GDM1 (cell line): ENCODE data around the gene KRT85.
"Not testable (repeated sequence)": the region's sequence is repeated elsewhere in the genome, so short reads cannot be mapped to it uniquely, and the experiment has no call there.

Experiments used
- DNase-seq: peaks from one replicate; lab custom pipeline; 2025; lab: John Stamatoyannopoulos, UW

KRT85 gene

DNA sequence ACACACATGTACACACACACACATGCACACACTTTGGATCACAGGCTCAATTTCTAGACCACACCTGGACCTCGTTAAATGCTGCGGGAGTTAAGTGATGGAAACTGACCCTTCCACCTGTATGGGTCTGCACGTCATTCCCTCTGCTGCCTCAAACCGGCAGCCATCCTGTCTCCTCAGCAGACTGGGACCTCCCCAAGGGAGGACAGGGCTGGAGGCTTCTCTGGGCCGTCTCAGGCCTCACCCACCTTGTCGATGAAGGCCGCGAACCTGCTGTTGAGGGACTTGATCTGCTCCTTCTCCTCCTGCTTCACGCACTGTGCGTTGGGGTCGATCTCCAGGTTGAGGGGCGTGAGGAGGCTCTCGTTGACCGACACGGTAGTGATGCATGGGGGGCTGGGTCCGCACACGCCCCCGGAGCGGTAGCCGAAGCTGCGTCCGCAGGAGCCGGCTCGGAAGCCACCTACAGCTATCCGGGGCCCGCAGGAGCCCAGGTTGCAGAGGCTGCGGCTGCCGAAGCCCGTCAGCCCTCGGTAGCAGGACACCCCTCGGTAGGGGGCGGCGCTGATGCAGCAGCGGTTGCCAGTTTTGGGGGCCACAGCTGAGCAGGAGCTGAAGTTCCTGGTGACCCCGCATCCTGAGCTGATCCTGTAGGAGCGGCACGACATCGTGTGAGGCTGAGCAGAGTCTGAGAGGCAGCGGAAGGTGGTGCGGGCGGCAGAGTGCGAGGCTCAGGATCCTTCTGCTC is at the start of gene KRT85:
Gene KRT85 (minus strand): TSS at position 744 of the 748 bp plus-strand sequence. CDS start 76 bp downstream, at position 668.
- DNase-seq = no peak

DNA sequence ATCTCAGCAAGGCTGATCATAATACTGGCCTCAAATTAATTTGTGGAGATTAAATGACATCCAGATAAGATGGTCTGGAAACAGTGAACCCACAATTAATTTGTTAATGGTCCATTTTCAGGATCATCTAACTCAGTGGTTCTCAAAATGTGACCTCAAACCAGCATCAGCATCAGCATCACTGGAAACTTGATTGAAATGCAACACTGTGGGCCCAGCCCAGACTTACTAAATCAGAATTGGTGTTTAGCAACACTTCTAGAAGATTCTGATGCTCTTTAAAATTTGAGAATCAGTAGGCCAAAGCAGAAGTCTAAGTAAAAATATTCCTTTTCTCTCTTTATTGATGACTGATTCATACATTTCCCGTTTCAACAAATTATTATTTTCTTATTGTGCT is 49.5 kb upstream of the KRT85 start:
- DNase-seq = no peak

DNA sequence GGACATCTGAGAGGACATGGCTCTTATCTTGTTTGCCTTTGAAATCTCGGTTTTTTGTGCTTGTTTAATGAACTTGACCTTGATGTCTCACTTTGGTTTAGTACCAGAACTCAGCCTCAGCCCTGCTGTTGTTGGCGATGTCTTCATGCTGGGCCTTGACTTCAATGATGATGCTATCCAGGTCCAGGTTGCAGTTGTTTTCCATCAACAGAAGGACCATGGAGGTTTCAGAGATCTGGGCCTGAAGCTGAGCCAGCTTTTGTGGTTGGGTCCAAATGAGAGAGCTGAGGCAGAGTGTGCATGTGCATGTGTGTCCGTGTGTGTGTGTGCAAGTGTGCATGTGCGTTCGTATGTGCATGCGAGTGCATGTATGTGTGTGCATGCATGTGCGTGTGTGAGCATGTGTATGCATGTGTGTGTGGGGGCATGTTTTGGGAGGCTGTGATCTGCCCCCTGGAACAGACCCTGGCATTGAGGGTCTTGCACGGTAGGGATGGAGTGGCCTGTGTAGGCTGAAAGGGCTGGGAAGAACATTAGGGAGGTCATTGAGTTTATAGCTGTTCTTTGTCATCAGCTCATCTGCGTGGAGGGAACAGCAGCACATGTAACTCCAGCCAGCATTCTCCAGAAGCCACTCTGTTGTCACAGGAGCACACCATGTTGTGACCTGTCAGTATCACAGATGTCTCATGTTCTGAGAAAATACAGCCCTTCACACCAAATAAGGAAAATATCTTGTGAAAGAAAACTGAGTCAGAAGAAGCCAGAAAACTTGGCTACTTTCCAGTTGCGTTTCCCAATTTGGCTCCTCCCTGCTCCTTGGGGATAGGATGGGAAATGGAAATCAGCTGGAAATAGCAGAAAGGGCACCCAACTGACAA is 48.8 kb upstream of the KRT85 start:
- DNase-seq = no peak

DNA sequence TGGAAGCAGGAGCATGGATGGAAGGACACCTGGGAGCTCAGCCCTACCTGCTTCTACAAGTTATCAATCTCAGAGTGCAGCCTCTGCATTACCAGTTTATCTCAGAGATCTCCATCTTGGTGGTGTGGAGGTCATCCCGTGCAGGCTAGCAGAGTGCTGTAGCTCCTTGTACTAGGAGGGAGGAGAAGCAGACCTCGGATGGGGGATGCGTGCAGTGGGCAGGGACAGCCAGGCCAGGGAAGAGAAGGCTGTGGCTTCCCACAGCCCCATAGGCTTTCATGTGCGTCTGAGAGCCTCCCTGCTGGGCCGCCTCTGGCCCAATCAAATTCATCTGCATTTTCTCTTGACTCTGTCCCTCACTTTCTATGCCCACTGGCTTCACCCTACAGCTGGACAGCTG is 47.7 kb upstream of the KRT85 start:
- DNase-seq = no peak

DNA sequence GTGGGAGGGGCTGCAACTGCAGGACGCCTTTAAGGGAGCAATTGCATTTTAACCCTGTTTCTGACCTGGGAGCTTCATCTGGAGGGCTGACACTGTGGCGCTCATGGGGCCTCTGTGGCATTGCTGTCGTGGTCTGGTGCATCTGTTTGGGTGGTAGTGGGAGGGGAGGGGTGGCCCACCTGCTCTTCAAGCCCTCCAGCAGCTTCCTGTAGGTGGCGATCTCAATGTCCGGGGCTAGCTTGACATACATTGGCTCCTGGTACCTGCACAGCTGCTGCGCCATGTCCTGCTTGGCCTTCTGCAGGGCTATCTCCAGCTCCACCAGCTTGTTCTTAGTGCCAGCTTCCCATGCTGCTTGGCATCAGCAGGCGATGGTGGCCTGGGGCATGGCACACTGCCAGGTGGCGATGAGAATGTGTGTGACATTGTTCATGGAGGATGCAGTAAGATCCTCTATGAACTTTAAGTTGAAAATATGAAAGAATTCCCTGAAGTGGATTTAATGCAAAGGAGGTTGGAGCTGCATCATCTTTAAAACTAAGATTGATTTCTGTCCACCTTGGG is 46.6 kb upstream of the KRT85 start:
- DNase-seq = no peak

DNA sequence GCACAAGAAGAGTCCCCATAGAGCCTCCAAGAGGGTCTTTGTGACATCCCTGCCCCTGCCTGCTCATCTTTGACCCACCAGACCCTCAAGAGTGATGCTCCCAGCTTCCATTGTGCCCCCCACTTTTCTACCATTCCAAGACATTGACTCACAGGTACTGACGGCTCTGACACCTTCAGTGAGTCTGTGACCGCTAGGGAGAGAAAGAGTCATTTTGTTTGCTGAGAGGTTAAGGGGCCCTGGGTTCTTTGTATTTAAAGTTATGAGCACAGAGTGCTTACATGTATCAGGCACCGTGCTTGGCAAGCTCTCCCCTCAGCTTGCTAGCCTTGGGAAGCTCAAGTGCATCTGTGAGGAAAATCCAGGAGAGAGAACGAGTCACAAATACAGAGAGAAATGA is 45.9 kb upstream of the KRT85 start:
- no peak for DNase-seq

DNA sequence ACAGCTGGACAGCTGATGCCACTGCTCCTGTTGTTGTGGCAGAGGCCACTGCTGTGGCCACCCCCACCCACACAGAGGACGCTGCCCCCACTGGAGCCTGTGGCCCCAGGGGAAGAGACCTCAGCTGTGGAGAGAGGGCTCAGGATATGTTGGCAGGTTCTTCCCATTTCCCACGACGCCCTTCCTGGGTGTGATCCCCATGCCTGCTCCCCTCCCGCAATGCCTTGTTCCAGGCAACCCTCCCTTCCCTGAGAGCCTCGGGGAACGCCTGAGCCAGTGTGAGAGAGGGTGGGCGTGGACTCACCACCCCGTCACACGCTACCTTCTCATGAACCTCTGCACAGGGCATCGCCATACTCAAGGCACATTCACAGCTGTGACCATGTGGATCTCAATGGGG is 44.5 kb upstream of the KRT85 start:
- no peak for DNase-seq

DNA sequence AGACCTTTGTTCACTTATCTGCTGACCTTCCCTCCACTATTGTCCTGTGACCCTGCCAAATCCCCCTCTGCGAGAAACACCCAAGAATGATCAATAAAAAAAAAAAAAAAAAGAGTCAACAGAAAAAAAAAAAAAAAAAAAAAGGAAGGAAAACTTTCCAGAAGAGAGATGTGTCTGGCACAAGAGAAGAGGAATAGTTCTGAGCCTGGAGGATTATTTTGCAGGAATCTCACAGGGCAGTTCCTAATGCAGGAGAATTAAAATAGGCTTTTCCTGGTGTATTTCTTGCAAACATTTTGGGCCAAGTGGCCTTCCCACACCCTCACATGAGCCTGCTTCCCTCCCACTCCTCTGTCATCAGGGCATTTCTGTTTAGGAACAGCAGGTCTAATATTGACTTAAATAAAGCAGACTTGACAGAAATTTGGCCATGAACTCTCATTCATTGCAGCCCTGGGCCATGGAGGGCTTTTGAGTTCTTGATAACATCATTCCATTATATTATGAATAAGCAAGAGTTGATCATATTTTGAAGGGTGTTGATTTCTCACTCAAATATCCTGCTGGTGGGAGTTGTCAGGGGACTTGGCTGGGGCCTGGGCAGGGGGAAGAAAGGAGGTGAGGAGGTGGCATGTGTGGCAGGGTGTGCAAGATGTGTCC is 43.4 kb upstream of the KRT85 start:
- not testable (repeated sequence) for DNase-seq

DNA sequence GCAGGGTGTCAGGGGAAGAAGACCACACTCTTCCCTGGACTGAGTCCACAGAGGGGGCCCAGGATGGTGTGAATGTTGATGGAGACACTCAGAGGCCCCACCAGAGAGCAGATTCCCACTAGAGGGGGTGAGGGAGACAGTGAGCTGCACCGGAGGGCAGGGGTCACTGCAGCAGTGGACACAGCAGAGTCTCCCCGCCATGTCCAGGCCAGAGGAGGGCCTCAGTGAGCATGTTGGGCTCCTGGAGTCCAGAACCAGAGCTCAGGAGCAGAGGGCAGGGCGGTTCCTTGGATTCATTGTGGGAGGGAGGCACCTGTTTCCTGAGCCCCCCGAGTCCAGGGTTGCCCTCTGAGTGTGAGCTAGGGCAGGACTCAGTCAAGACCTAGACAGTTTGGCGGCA is 40.6 kb upstream of the KRT85 start:
- no peak for DNase-seq

DNA sequence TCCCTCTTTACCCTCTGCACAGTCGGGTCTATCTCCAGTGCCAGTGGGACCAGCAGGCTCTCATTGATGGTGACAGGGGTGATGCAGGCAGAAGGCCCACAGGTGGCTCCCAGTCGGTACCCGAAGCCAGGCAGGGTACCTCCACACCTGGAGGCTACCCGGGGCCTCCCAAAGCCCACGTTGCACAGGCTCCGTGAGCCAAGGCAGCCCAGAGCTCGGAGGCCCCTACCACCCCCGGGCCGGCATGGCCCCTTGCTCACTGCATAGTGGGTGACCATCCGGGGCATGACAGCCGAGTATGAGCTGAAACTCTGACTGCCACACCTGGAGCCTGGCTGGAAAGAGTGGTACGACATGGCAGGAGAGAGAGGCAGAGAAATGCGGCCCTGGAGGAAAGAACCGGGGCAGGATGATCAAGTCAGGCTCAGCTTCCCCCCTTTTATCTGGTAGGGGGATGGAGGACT is 38.7 kb upstream of the KRT85 start, which contains the start of gene KRT82:
Gene KRT82 (minus strand): TSS at position 414 of the 464 bp plus-strand sequence. CDS start 58 bp downstream, at position 356.
- DNase-seq = no peak

DNA sequence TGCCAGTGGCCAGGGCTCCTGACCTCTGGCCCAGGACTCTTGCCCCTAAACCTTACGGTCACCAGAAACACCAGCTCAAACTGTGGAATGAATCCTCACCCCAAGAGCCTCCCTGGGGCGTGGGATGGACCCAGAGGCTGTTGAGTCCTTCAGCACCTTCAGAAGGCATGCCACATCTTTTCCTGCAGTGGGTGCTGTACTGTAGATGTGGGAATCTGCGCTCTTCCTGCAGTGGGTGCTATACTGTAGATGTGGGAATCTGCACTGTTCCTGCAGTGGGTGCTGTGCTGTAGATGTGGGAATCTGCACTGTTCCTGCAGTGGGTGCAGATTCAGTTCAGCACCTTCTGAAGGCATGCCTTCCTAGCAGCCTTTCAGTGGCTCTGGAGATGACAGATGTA is 37.7 kb upstream of the KRT85 start:
- DNase-seq = no peak

DNA sequence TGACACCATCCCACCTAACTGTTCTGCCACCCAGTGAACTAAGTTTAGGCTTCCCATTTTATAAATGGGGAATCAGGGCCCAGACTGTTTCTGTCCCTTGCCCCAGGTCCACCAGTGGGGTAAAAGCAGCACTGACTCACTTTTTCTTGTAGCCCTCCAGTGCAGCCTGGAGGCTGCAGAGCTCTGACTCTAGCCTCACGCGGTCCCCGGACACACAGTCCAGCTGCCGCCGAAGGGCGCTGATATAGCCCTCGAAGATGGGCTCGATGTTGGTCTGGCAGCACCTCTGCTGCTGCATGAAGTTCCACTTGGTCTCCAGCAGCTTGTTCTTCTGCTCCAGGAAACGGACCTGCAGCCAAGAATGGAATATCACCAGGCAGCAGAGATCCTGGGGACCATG is 36.3 kb upstream of the KRT85 start:
- no peak for DNase-seq

DNA sequence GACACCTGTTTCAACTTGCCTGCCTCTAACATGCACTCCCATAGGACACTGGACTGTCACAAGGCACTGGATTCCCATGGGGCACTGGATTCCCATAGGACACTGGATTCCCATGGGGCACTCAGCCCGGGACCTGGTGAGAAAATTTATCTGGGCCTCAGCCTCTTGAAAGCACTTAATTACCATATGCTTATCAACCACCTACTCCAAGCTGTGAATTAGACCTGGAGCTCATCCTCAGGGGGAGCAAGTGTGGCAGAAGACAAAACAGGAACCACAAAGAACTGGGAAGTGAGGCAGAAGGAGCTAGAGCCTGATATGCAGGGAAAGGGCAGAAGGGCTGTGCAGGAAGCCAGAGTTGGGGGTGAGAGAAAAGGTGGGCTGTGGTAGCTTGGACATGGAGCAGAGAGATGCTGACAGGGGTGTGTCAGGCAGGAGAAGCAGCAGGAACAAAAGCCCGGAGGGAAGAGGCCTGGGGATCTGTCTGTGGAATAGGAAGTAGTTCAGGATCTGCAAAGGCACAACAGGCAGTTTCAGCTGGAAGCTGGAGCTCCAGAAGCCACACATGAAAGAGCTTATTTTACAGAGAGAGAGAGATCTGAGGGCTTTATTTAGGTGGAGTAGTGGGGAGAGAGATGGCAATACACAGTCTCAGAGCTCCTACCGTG is 35.7 kb upstream of the KRT85 start:
- DNase-seq = no peak

DNA sequence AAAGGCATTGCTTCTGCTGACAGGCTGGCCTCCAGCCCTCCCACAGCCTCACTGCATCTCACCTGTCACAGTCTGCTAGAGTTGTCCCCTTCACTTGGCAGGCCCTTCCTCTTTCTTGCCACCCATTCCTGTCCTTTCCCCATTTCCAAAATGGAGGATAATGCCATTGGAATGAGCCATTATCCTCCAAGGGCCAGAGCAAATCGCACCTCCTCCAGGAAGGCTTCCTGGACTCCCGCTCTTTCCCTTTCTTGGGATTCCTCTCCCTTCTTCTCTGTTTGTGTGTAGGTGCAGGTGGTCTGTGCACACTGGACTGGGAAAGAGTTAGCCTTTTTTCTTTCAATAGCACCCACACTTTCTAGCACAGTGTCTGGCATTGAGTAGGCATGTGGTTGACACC is 35.1 kb upstream of the KRT85 start:
- no peak for DNase-seq

DNA sequence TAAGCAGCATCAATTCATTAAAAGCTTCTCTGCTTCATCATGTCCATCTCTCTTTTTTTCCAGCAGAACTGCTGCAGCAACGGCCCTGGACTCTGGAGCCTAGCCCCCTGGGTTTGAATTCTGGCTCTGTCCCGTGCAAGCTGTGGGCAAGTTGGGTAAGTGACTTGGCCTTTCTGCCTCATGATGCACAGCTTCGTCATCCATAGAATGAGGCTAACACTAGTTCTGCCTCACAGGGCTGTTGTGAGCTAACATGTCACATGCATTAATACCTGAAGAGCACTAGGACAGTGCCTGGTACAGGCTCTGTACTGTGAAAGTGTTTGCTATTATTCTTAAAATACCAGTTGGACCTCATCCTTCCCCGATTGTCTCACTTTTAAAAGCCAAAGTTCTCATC is 34.6 kb upstream of the KRT85 start:
- no peak for DNase-seq

DNA sequence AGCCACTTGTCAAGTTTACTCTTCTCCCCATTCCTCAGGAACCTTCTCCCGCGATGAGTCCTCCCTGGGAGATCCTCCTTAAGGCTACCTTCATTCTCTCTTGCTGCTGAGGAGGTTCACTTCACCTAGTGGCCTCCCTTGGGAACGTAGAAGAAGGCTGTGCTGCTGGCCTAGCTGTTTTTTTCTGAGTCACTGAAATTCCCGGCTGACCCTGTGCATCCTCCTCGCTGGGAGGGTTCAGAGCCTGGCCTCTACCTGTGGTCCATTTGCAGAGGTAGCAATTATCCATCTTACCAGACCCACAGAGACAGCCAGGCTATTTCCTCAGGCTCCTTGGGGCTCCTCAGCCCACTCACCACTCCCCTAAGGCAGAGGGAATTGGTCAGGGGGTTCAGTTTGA is 34.2 kb upstream of the KRT85 start:
- DNase-seq = no peak

DNA sequence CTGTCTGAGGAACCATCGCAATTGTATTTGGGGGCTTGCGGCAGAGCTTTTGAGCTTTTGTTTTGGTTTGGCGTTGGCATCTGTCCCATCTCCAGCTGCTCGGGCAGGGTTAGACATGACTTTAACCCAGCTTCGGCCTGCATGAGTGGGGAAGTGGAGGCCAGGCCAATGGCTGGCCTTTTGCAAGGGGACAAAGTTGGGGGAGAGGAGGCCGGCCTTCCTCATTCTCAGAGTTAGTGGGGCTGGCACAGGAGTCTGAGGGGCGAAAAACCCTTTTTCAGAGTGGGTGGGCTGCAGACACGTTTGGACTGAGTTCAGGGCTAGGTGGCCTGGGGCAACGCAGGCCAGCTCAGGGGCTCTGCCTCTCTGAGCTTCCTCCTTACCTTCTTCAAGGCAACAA is 33.6 kb upstream of the KRT85 start:
- DNase-seq = no peak

DNA sequence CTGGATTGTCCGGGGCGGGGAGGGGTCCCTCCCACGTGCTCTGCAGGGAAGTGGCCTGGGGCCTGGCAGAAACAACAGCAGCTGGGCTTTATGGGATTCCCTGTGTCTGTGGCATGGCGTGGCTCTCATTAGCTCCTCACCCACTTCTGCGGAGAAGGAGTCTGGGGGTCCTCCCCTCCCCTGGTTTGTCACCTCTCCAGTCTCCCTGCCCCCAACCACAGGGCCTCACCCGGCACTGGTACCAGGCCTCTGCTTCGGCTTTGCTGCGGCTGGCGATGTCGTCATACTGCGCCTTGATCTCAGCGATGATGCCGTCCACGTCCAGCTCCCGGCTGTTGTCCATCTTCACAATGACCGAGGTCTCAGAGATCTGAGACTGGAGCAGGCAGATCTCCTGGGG is 32.5 kb upstream of the KRT85 start:
- no peak for DNase-seq

DNA sequence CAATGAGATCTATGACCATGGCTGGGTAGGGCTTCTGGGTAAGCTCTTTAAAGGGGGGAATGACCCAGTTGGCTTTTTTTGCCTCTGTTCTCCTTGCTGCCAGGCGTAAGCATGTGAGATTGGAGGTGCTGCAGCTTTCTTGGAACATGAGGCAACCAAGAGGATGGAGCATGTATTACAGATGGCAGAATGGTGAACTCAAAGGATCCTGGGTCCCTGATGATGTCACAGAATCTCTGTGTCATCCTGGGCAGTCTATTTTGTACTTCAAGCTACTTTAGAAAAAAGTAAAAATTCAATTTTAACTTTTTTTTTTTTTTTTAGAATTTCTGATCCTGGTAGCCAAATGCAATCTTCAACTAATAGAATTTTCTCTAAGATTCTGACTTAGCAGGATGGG is 30.9 kb upstream of the KRT85 start:
- no peak for DNase-seq

DNA sequence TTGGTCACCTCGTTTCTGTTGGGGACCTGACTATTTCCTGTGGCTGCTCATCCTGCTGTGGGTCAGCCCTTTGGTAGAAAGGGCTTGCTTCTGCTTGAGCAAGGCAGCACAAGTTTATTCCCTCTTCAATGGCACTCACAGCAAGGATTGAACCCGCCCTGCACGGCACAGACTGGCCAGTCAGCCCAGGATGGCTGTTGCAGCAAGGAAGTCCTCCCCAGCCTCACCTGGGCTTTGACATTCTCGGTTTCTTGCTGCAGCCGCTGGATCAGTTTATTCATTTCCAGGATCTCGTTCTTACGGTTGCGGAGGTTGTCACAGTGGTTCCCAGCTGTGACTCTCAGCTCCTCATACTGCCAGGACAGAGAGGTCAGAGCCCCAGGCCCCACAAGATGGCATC is 29.4 kb upstream of the KRT85 start:
- DNase-seq = no peak

DNA sequence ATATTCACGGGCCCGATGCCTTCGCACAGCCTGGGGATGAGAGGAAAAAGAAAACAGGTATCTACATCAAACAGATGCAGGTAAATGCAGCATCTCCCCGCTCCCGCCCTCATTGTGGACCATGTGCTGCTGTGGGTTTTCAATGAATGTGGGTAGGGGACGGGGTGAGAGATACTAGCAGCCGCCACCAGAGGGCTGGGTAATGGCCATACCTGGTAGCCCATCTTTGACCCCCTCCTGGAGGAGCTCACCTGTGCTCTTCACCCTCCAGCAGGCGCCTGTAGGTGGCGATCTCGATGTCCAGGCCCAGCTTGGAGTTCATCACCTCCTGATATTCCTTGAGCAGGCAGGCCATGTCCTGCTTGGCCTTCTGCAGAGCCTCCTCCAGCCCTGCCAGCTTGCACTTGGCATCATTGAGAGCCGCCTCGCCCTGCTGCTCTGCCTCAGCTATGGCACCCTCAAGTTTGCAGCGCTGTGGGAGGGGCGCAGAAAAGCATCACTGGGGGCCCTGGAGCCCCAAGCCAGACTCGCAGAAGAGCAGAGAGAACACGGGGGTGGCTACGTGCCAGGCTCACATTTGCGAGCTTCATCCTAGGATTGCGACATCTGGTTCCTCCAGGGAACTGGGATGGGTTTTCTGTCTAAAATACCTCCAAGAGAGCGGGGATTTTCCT is 28.6 kb upstream of the KRT85 start:
- no peak for DNase-seq
